Fibroblast of lung (primary cell): ENCODE measurements around the gene HIC2. TPM values are rescaled to one million over a fixed set of nuclear protein-coding genes. Genes with fewer than 3 reads are reported as not detected.
"Not testable (repeated sequence)": the region's sequence is repeated elsewhere in the genome, so short reads cannot be mapped to it uniquely, and the experiment has no call there.

Experiments used
- DNase-seq, 2 donors: peaks; one replicate each; pipeline versions ENCODE4 v3.0.0 to v3.0.0-alpha.2; 2010; ENCODE audit warnings: low read depth in 2 of 2
- H2AFZ ChIP-seq: 2 replicates; pipeline ENCODE4 v1.5.1; 2012; ENCODE audit warnings: low read length, control low read depth, inconsistent platforms
- H3K27ac ChIP-seq: 2 replicates; pipeline ENCODE4 v1.5.1; 2011; ENCODE audit warnings: low read length, control low read depth; ENCODE audit not compliant: insufficient read depth
- H3K27me3 ChIP-seq: 2 replicates; pipeline ENCODE4 v1.5.1; 2011; ENCODE audit warnings: mild to moderate bottlenecking, low read length; ENCODE audit not compliant: control insufficient read depth, insufficient read depth
- H3K36me3 ChIP-seq: 2 replicates; pipeline ENCODE4 v1.5.1; 2011; ENCODE audit warnings: low read length; ENCODE audit not compliant: control insufficient read depth, insufficient read depth
- H3K4me1 ChIP-seq: 2 replicates; pipeline ENCODE4 v1.5.1; 2011; ENCODE audit warnings: low read length; ENCODE audit not compliant: control insufficient read depth, insufficient read depth; ENCODE audit errors: extremely low read depth
- H3K4me2 ChIP-seq: 2 replicates; pipeline ENCODE4 v1.5.1; 2011; ENCODE audit warnings: low read length, control low read depth; ENCODE audit not compliant: insufficient read depth; ENCODE audit errors: extremely low read depth
- H3K4me3 ChIP-seq, 4 experiments: fragments of 200-600 bp in 1 of 4; sonication (generic) in 1 of 4; replicated peaks in 1 of 4; 2 replicates each; pipeline ENCODE4 v1.5.1; 2011 to 2016; ENCODE audit warnings: low read length in 4 of 4, low read depth in 3 of 4, mild to moderate bottlenecking in 3 of 4, control low read depth in 2 of 4, inconsistent platforms in 1 of 4, mixed read lengths in 1 of 4; ENCODE audit not compliant: insufficient read depth in 1 of 4; ENCODE audit errors: control extremely low read depth in 1 of 4
- H3K79me2 ChIP-seq: 2 replicates; pipeline ENCODE4 v1.5.1; 2012; ENCODE audit warnings: mild to moderate bottlenecking, low read length, inconsistent platforms; ENCODE audit not compliant: control insufficient read depth, insufficient read depth
- H3K9ac ChIP-seq: 2 replicates; pipeline ENCODE4 v1.5.1; 2011; ENCODE audit warnings: mild to moderate bottlenecking, low read length, control low read depth; ENCODE audit not compliant: insufficient read depth
- H3K9me3 ChIP-seq: 2 replicates; pipeline ENCODE4 v1.5.1; 2012; ENCODE audit warnings: low read depth, low read length; ENCODE audit not compliant: control insufficient read depth, insufficient read depth
- H4K20me1 ChIP-seq: 2 replicates; pipeline ENCODE4 v1.5.1; 2011; ENCODE audit warnings: low read length; ENCODE audit not compliant: control insufficient read depth, insufficient read depth; ENCODE audit errors: extremely low read depth
- polyA plus RNA-seq, 2 donors: library from polyadenylated mRNA; depleted of rRNA in 1 of 2; stranded (reverse) in 1 of 2; unstranded in 1 of 2; fragments of >200 nt; gene quantifications; 2 replicates each; pipeline ENCODE4 v1.2.1, GENCODE V29; 2011 to 2012; ENCODE audit warnings: missing spikeins in 1 of 2
- total RNA-seq: library from RNA; depleted of rRNA; stranded (reverse); fragments of >200 nt; gene quantifications from 2 replicates; pipeline ENCODE4 v1.2.1, GENCODE V29; 2014

The HIC2 gene
- total and polyA plus RNA-seq, 2 donors (not counting 1 experiment from before 2014, with no cell fraction given): 0.70 to 2.3 TPM

- H3K27ac ChIP-seq, H3K27me3 ChIP-seq, H3K4me1 ChIP-seq, H3K9ac ChIP-seq, H2AFZ ChIP-seq, H3K79me2 ChIP-seq, H3K36me3 ChIP-seq, H4K20me1 ChIP-seq, H3K4me3 ChIP-seq, DNase-seq, H3K9me3 ChIP-seq, H3K4me2 ChIP-seq: not testable (repeated sequence)
Measured at GRCh38 chr22:21390013-21390412, 27.2 kb upstream of the HIC2 start.

GRCh38 chr22:21394613-21395012 lies 22.6 kb upstream of the HIC2 start:
- H2AFZ ChIP-seq, H4K20me1 ChIP-seq, H3K27me3 ChIP-seq: not testable (repeated sequence)

GRCh38 chr22:21401197-21401969 lies 15.8 kb upstream of the HIC2 start:
- not testable (repeated sequence) for DNase-seq, H3K79me2 ChIP-seq, H3K27me3 ChIP-seq, H3K36me3 ChIP-seq, H3K4me3 ChIP-seq, H2AFZ ChIP-seq, H4K20me1 ChIP-seq, H3K27ac ChIP-seq, H3K4me2 ChIP-seq, H3K9me3 ChIP-seq, H3K4me1 ChIP-seq, H3K9ac ChIP-seq

More at GRCh38 chr22:21394613-21395012, 22.6 kb upstream of the HIC2 start:
- not testable (repeated sequence) for H3K9me3 ChIP-seq, H3K79me2 ChIP-seq, H3K4me1 ChIP-seq, H3K36me3 ChIP-seq, H3K9ac ChIP-seq, H3K27ac ChIP-seq, DNase-seq, H3K4me2 ChIP-seq, H3K4me3 ChIP-seq

- not testable (repeated sequence) for H3K27me3 ChIP-seq, H3K27ac ChIP-seq, H3K4me3 ChIP-seq, H3K4me2 ChIP-seq, H3K4me1 ChIP-seq, H3K79me2 ChIP-seq, DNase-seq, H3K9ac ChIP-seq, H3K9me3 ChIP-seq, H2AFZ ChIP-seq, H4K20me1 ChIP-seq, H3K36me3 ChIP-seq
Measured at GRCh38 chr22:21402763-21403314, 14.3 kb upstream of the HIC2 start.

- not testable (repeated sequence) for H3K36me3 ChIP-seq, H3K4me1 ChIP-seq
Measured at GRCh38 chr22:21407139-21407538, 10.0 kb upstream of the HIC2 start.

GRCh38 chr22:21407792-21408191 lies 9.4 kb upstream of the HIC2 start:
- not testable (repeated sequence) for H3K9me3 ChIP-seq, H3K36me3 ChIP-seq, H3K4me3 ChIP-seq, H3K79me2 ChIP-seq, H3K9ac ChIP-seq, H2AFZ ChIP-seq, H3K4me1 ChIP-seq, H3K4me2 ChIP-seq, H3K27ac ChIP-seq, H4K20me1 ChIP-seq, DNase-seq, H3K27me3 ChIP-seq

More at GRCh38 chr22:21407139-21407538, 10.0 kb upstream of the HIC2 start:
- not testable (repeated sequence) for H2AFZ ChIP-seq, H4K20me1 ChIP-seq, H3K9me3 ChIP-seq, H3K27me3 ChIP-seq, H3K4me3 ChIP-seq, H3K4me2 ChIP-seq, H3K9ac ChIP-seq, H3K79me2 ChIP-seq, DNase-seq, H3K27ac ChIP-seq

GRCh38 chr22:21416375-21416774 lies 796 bp upstream of the HIC2 start:
- not testable (repeated sequence) for H3K27me3 ChIP-seq, H3K4me1 ChIP-seq, H3K79me2 ChIP-seq, H3K4me2 ChIP-seq, H3K9ac ChIP-seq, H2AFZ ChIP-seq, H3K9me3 ChIP-seq, H3K4me3 ChIP-seq, H3K27ac ChIP-seq, H4K20me1 ChIP-seq, H3K36me3 ChIP-seq, DNase-seq
